HL-60 (cell line): ENCODE results near the gene ABI3BP.

Source experiments
- CTCF ChIP-seq: IDR thresholded peaks from one replicate; pipeline ENCODE4 v1.5.1; 2011; ENCODE audit warnings: low read length, control low read depth, inconsistent platforms; ENCODE audit not compliant: insufficient read depth
- GABPA ChIP-seq: IDR thresholded peaks from 2 replicates; pipeline ENCODE4 v1.6.1; 2012; ENCODE audit warnings: low read depth
- POLR2AphosphoS5 ChIP-seq: IDR thresholded peaks from 2 replicates; pipeline ENCODE4 v1.6.1; 2012; ENCODE audit warnings: low read depth

GRCh38 chr3:100868894-100869293, 124.3 kb downstream of the ABI3BP start:
- no peak for TF ChIP-seq CTCF
- TF ChIP-seq POLR2AphosphoS5: no peak
- TF ChIP-seq GABPA: no peak
